HG02973 (cell line): ENCODE measurements around the gene TLR9.

Experiments
- ATAC-seq: cut with Tn5 transposase; IDR thresholded peaks from one replicate; pipeline ENCODE4 v1.9.1; 2021; ENCODE audit warnings: moderate library complexity; ENCODE audit not compliant: unreplicated experiment

The TLR9 gene

DNA sequence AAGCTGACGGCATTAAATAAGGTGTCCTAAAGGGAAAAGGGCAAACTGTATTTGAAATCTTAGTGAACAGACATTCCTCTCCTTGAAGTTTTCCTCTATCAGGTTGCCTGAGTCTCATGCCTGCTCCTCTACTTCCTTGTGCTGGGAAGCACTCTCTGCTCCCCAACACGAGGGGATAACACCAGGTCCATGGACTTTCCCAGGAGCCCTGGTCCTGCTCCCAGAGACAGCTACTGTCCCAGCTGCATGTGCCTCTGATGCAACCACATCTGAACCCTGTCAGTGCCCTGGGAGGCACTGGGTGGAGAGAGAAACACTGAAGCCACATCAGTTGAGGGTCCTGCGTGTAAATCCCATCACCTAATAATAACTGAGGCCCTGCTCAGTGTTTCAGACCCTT is 7.4 kb downstream of the TLR9 start:
- no peak for ATAC-seq

DNA sequence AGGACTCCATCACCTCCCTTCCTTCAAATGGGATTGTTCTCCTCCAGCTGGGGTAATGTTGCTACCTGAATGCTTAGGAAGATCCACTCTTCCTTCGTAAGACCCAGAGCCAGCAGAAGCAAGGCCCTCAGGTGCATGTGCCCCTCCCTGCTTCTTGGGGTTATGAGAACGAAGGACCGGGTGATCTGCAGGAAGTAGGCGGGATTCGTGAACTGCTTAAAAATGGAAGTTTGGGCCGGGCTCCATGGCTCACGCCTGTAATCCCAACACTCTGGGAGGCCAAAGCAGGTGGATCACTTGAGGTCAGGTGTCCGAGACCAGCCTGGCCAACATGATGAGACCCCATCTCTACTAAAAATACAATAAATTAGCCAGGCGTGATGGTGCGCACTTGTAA is 8.0 kb downstream of the TLR9 start:
- no peak for ATAC-seq

DNA sequence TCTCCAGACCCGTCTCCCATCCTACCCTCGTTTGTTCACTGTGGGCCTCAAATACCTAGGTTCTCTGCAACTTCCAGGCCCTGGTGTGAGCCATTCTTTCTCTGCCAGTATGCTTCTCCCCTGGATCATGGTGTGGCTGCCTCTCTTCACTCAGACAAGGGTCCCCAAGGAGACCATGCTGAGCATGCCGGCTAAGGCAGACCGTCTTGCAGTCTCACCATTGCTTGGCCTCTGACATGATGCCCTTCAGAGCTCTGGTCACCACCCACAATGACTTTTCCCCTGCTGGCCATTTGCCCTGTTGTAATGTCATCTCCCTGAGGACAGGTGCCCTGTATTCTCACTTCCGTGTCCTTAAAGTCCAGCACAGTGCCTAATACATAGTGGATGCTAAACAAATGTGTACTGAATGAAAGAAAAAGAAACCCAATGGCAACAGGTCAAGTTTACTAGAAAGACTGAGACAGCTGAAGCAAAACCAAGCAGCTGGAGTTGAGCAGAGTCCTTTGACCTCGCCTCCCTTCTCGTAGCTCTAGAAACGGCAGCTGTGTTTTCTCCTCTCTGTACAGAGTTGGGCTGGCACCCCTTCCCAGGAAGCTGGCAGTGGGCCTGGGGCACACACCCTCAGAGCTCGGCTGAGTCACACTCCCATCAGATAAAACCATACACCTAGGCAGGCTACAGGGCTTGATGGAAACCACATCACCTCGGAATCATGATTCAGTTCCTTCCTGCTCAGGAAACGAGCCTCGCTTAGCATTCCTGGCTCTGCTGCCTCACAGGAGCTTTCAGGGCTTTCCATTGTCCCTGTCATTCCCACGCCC is 8.6 kb downstream of the TLR9 start:
- no peak for ATAC-seq

DNA sequence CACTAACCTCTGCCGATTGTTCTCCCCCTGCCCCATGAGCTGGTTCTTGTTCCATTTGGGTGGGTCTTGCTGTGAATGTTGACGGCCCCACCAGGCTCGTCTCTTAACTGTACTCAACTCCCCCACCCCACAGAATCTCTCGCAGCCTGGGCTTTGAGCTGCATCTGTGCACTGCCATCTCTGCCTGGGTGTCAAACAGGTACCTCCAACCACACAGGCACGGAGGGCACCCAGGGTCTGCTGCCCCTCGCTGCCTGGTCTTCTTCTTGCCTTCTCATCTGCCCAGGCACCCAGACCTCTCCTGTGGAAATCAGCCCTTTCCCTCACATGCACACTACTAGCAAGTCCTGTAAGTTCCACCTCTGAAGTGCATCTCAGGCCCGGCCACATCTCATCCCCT is 10.1 kb downstream of the TLR9 start:
- no peak for ATAC-seq

DNA sequence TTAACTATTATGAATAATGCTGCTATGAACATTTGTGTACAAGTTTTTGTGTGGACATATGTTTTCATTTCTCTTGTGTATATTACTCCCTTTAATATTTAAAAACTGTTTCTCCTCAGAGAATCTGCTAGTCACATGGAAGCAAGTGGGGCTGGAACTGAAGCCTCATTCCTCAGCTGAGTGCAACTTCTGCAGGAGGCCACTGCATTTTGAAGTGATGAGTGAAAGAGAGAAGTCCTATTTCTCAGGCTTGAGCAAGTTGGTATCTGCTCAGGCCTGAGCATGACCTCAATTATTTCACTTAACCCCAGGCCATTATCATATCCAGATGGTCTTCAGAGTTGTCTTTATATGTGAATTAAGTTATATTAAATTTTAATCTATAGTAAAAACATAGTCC is 11.5 kb downstream of the TLR9 start:
- ATAC-seq, result no peak

DNA sequence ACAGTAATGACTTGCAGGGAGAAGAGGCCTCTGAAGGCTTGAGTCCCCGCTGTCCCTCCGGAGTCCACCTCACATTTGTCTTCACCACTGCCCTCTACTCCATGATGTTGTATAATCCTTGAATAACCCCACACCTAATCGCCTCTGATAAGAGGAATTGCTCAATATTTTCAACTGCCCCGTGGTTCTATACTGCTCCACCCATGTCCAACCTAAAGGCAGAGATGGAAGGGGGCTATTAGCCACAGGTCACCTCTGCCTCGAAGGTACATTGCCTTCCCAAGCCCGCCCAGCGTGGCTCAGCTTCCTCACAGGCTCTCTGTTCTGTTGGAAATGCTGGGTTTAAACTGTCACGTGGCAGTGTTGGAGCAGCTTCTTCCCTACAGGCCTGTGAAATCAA is 12.4 kb downstream of the TLR9 start:
- no peak for ATAC-seq

DNA sequence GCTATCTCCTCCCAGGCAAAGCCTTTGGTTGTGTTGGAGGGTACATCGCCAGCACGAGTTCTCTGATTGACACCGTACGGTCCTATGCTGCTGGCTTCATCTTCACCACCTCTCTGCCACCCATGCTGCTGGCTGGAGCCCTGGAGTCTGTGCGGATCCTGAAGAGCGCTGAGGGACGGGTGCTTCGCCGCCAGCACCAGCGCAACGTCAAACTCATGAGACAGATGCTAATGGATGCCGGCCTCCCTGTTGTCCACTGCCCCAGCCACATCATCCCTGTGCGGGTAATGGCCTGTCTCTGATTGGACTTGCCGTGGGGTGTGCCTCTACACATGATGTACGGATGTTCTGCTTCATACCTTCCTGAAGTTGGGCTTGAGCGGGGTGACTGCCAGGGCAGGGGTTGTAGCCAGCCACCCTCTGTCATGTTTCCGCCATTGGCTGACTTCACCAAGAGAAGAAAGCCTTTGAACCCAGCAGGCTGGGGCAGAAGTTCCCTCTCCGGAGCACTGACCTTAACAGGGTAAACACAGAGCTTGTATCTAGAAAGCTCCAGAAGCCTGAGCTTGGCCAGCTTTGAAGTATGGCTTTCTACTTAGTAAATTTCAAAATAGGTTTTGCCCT is 14.1 kb downstream of the TLR9 start:
- ATAC-seq, result no peak

DNA sequence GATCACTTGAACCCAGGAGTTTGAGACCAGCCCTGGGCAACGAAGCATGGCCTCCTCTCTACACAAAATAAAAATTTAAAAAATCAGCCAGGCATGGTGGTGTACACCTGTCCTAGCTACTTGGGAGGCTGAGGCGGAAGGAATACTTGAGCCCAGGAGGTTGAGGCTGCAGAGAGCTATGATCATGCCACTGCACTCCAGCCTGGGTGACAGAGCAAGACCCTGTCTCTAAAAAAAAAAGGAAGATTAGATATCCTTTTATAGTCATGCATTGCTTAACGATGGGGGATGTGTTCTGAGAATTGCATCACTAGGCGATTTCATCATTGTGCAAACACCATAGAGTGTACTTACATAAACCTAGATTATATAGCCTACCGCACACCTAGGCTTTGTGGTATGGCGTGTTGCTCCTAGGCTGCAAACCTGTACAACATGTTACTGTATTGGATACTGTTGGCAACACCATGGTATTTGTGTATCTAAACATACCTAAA is 14.8 kb downstream of the TLR9 start:
- no peak for ATAC-seq

DNA sequence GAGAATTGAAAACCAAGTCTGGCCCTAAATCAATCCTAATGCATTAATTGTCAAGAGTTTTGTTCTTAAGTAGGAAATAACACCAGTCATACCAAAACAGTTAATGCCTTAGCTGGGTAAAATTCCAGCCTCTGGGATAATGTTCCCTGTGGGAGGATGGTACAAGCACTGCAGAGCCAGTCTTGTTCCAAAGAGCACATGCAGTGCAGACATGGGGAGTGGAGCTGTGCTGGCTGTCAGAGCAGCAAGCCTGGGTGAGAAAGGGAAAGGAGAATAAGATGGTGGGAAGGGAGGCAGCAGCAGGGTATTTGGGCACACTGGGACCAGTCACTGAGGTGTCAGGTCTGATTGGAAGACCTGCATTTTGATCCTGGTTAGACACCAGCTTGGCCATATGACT is 15.4 kb downstream of the TLR9 start:
- ATAC-seq, result no peak

DNA sequence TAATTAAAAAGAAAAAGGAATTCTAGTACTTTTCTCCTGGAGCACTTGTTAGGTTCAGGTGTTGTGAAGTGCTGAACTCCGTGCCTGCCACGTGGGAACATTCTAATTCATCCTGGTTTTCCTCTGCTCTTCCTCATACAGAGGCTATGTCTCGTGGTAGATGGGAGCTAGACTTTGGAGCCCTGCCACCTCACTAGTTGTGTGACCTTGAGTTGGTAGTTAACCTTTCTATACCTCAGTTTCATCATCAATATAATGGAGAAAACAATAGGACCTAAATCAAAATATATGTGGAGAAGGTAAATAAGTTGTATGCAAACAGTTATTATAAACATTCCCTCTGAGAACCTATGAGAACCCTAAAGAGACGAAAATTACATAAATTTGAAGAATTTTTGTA is 16.9 kb downstream of the TLR9 start:
- ATAC-seq, result no peak

DNA sequence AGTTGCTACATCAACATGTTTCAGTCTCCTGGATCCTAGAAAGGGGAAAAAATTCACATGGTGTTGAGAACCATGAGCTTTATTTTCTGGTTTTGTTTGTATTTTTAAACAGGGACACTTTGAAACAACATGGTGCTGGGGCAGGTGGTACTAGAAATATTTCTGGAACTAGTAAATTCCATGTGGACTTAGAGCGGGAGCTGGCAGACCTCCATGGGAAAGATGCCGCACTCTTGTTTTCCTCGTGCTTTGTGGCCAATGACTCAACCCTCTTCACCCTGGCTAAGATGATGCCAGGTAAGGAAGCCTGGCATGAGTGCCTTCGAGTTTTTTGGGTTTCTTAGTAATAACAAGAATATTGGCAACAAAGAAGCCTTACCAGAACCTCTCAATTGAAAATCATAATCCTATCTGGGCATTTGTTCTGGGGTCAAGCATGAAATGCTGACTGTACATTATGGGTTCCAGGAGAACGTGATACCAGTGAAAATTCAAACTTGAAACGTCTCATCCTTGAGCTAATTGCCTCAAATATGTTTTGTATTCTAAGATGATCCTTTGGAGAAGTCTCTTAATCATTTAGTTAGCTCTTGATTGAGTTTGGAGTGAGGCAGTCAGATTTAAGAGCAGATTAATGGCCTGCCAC is 19.6 kb downstream of the TLR9 start:
- ATAC-seq, result no peak

DNA sequence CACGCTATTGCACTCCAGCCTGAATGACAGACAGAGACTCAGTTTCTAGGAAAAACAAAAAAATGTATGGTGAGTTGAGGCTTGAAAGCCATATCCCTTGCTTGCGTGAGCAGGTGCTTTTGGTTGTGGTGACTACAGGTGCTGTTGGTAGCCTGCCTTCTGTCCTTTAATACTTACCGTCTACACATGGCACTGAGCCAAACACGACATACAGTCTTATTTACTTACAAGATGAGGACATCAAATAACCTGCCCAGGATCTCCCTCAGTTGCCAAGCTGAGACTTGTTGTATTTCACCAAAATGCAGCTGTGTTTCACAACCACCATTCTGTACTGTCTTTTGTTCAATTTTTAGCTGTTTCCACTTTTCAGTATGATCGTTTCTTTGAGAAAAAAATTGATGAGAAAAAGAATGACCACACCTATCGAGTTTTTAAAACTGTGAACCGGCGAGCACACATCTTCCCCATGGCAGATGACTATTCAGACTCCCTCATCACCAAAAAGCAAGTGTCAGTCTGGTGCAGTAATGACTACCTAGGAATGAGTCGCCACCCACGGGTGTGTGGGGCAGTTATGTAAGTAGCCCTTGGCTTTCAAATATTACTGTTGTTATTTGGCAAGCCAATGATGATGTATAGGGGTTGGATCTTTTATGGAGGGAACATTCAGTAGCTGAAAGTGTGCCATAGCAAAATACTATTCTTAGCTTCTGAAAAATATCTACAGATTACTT is 20.9 kb downstream of the TLR9 start:
- ATAC-seq, result no peak

DNA sequence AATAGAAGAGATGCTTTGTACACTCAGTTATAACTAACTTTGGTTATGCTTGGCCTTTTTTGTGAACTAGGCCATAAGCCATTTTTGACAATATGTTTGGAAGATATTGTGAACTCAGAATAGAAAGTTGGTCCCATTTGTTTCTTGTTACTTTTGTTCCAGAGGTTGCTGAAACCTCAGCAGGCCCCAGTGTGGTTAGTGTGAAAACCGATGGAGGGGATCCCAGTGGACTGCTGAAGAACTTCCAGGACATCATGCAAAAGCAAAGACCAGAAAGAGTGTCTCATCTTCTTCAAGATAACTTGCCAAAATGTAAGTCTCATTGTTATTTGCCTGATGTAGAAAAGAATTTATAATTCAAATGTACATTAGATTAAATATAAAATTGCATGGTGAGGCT is 21.7 kb downstream of the TLR9 start:
- ATAC-seq, result no peak

DNA sequence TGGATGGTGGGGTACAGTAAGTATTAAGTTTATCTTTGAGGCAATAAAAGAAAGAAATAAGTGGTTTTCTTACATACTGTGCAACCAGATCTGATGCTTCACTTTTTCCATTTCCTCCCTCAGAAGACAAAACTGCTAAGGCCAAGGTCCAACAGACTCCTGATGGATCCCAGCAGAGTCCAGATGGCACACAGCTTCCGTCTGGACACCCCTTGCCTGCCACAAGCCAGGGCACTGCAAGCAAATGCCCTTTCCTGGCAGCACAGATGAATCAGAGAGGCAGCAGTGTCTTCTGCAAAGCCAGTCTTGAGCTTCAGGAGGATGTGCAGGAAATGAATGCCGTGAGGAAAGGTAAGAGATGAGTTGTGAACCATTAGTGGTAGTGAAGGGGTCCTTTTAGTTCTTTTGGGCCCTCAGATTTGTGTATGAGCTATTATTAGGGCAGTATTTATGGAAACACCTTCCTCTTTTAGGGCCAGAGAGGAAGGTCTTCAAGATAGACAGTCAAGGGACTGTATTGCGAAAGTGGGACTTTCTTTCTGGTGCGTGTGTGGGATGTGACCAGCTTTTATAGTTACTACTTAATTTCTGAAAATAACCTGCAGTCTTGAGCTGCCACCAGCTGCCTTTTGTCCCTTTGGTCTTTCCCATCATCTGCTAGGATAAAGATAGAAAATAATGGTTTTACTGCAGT is 22.9 kb downstream of the TLR9 start:
- ATAC-seq, result no peak

DNA sequence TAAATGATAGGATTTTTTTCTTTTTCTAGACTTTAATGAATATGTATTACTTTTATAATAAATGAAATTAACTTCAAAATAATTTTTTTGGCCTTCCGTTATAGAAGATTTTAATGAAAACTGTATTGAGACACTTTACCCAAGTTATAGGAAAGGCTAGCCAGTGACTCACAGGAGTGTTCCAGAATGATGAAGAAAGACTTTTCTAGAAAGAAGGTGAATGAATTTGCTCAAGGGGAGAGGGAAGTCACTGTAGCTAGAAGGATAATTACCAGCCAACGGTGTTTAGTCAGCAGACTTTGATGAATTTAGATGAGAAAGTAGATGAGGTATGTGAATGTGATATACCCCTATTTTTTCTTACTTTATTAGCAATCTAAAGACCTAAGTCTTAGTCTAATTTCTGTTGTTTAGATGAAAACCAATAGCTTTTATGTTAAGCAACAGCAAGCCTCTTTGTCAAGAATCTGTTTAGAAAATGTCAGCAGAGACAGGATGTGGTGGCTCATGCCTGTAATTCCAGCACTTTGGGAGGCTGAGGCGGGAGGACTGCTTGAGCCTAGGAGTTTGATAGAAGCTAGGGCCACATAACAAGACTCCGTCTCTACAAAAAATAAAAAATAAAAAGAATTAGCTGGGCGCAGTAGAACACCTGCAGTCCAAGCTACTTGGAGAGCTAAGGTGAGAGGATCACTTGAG is 24.3 kb downstream of the TLR9 start:
- ATAC-seq, result no peak

DNA sequence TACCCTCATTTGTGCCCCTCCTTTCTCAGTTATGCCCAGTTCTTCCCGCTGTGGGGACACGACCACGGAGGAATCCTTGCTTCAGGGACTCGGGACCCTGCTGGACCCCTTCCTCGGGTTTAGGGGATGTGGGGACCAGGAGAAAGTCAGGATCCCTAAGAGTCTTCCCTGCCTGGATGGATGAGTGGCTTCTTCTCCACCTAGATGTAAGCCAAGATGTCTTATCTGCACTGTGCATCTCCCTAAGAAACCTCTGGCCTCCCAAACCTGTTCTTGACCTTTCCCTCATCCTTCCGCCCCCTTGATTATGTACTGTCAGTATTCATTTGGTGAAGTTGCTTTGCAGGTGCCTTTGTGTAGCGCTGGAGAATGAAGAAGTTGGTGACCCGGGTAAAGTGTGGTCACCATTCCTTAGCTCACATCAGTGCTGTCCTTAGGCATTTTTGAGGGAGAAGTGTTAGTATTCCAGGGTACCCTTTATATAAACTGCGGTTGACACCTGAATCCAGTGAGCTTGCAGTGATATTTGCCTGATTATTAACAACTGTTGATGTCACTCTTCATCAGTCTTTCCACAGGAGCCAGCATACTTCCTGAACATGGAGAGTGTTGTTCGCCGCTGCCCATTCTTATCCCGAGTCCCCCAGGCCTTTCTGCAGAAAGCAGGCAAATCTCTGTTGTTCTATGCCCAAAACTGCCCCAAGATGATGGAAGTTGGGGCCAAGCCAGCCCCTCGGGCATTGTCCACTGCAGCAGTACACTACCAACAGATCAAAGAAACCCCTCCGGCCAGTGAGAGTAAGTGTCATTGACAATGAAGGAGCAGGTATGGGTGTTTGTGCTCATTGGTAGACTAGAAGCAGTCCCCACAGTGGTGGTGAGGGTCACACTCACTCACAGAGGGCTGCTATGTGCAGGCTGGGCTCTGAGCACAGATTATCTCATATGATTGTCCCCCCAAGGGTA is 26.5 kb downstream of the TLR9 start:
- no peak for ATAC-seq

DNA sequence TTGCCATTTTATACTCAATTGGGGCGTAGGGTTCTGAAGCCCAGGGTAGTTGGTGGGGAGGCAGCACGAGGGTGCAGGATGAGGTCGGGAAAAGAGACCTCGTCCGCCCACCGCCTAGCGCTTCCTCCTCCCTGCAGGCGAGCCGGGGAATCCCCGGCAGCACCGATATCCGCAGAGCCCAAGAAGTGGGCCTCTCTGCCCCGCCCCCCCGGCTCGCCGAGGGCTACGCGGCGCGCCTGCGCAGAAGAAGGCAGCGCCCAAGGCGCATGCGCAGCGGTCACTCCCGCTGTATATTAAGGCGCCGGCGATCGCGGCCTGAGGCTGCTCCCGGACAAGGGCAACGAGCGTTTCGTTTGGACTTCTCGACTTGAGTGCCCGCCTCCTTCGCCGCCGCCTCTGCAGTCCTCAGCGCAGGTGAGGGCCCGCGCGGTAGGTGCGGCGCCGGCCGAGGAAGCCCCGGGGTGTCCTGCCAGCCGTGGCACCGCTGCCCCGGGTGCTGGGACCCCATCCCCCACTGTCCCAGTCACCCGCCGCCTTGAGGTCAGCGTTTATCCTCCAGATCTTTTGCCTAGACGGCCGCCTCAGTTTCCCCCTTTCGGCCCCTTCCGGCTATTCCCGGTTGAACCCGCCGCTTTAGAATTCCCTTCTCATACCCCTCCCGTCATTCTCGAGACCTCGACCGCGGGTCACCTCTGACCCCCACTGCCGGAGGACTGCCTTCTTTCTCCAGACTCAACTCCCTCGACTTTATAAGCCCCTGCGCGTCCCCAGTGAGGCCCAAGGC is 27.4 kb downstream of the TLR9 start, which contains the start of gene ALAS1:
Gene ALAS1, plus strand, starts transcription at position 319 of the 784 bp plus-strand sequence. CDS start 1,082 bp downstream, outside the sequence.
- ATAC-seq, result peak; percentile 74

DNA sequence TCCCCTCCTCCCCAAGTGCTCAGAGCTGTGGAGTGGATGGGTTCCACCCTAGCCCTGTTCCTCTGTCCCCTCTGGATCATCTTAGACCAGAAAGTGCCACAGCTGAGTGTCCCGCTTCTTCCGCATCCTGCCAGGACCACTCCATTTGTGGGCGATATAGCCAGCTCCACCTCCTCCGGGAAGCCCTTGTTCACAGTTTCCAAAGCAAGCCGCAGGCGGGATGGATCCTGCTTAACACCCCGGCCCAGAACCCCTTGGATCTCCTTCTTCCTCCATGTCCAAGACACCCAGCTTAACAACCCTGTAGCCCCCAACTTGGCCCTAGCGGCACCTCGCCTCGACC is 28.0 kb downstream of the TLR9 start:
- ATAC-seq, result no peak
